ENCODE results near the gene CGB7. TPM values are rescaled to one million over a fixed set of nuclear protein-coding genes. Genes with fewer than 3 reads are reported as not detected.

The CGB7 gene
- total and polyA plus RNA-seq, 2 donors (not counting 3 experiments of a cell fraction or from before 2014, with no cell fraction given) = 0.41 to 0.42 TPM

DNA sequence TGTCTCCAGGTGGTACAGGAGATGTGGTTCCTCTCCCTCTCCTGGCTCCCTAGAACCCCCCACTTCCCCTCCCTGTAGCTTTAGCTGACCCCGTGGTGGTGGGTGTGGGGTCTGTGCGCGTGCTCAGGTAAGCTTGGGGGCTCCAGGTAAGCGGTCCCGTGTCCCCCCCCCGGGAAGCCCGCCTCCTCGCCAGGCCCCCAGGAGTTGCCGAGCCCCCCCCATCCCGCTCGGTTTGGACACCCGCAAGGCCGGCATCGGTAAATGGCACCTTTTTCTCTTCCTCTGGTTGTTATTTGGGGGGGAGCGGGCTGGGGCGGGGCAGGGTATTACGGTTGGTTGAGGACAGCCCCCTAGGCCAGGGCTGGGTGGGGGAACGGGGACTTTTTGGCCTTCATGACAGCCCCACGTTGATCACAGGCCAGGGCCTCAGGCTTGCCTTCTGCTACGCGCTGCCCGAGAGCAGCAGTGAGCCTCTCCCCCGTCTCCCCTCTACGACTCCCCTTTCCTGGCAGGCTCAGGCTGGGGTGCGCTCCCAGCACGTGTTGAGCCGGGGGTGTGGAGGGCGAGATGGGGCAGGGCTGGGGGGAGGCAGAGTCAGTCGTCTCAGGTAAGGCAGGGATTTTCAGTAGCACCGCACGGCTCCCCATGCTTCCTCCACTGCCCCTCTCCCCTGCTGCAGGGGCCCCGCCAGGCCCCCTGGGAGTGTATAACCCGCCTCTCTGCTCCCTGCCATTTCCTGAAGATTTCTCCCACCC lies 46.0 kb upstream of the CGB7 start:
- peaks cover 31 to 71% of the 10 kb centered on the region in 2 experiments for H3K36me3 ChIP-seq (ENCODE audit: control insufficient read depth in 2 of 2, extremely low read depth in 1 of 2, insufficient read depth in 2 of 2, low read length in 2 of 2)
- dilution Hi-C loops (cut with MboI; ENCODE audit: extremely low pct_ligation_motif_present, low sequenced_read_pairs) = no loop called here
- BruUV-seq (replicated peaks) = no TSS peak
- H3K9ac ChIP-seq (replicated peaks; ENCODE audit: extremely low read depth, insufficient read depth, low read length) = no peak overlapping the region
- FAIRE-seq = no peak
- no peak overlapping the region for H3K4me3 ChIP-seq (replicated peaks in 1 of 3; ENCODE audit: insufficient read depth in 1 of 3, low read depth in 1 of 3, low read length in 3 of 3)
- CTCF ChIA-PET = interaction anchor here (1.3 kb wide), 1 partner anchor 105 kb away, joined by 3 read pairs; no protein-coding TSS in a partner anchor
- no peaks in the 10 kb centered on the region for H3K9me3 ChIP-seq (replicated peaks; ENCODE audit: control insufficient read depth, insufficient read depth, low read length)
- intact Hi-C loops (cut with micrococcal nuclease) = no loop called here
- no peaks in the 10 kb centered on the region for H3K4me1 ChIP-seq (ENCODE audit: control insufficient read depth, extremely low read depth, insufficient read depth, low read length)
- DNase-seq (ENCODE audit: low read depth, low spot score) = no peak
- H3K27me3 ChIP-seq (ENCODE audit: control insufficient read depth in 2 of 2, insufficient read depth in 2 of 2, low read length in 2 of 2) = no peaks in the 10 kb centered on the region
- POLR2A ChIA-PET = no interaction called here
- no peak overlapping the region for H3K4me2 ChIP-seq (ENCODE audit: insufficient read depth, low read length)
- H3K9me1 ChIP-seq (replicated peaks; ENCODE audit: control insufficient read depth, extremely low read depth, insufficient read depth, low read length) = no peaks in the 10 kb centered on the region
- peaks cover 12% of the 10 kb centered on the region for H3K79me2 ChIP-seq (ENCODE audit: control insufficient read depth, insufficient read depth, low read length)
- no peak overlapping the region for H2AFZ ChIP-seq (ENCODE audit: low read depth, low read length)
- H4K20me1 ChIP-seq (replicated peaks; ENCODE audit: control insufficient read depth, extremely low read depth, insufficient read depth, low read length) = no peaks in the 10 kb centered on the region
- TF ChIP-seq, protein P1, sequence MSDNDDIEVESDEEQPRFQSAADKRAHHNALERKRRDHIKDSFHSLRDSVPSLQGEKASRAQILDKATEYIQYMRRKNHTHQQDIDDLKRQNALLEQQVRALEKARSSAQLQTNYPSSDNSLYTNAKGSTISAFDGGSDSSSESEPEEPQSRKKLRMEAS (IDR thresholded peaks at IDR 0.05; ENCODE audit: insufficient read depth, insufficient read length) = no peak
- H3K27ac ChIP-seq (ENCODE audit: insufficient read depth, low read depth, low read length) = no peak overlapping the region

DNA sequence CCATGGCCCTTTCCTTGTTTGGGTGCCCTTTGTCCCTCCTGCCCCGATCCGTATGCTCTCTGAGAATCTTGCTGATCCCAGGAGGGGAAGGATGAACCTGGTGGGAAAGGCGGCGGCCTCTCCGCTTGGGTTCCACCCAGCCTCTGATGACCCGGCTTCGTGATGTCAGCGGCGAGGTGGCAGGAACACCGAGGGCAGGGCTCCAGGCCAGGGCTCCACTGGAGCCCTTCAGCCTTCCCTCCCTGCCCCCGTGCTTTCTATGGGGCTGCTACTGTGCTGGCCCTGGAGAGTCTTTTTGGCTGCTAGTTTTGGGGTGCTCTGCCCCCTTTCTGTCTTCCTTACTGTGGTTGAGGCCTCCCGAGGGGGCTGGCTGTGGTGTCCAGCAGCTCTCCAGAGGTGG lies 44.8 kb upstream of the CGB7 start:
- Histone ChIP-seq H3K27ac (ENCODE audit: insufficient read depth, low read depth, low read length) (no peak overlapping the region), H3K9me1 (replicated peaks; ENCODE audit: control insufficient read depth, extremely low read depth, insufficient read depth, low read length) (no peaks in the 10 kb centered on the region), H3K4me2 (ENCODE audit: insufficient read depth, low read length) (no peak overlapping the region), H2AFZ (ENCODE audit: low read depth, low read length) (no peak overlapping the region), H3K27me3 (ENCODE audit: control insufficient read depth in 2 of 2, insufficient read depth in 2 of 2, low read length in 2 of 2) (no peaks in the 10 kb centered on the region), H4K20me1 (replicated peaks; ENCODE audit: control insufficient read depth, extremely low read depth, insufficient read depth, low read length) (peaks cover 3% of the 10 kb centered on the region), H3K9me3 (replicated peaks; ENCODE audit: control insufficient read depth, insufficient read depth, low read length) (no peaks in the 10 kb centered on the region), H3K4me1 (ENCODE audit: control insufficient read depth, extremely low read depth, insufficient read depth, low read length) (no peaks in the 10 kb centered on the region), H3K4me3 (replicated peaks in 1 of 3; ENCODE audit: insufficient read depth in 1 of 3, low read depth in 1 of 3, low read length in 3 of 3) (no peak overlapping the region), H3K79me2 (ENCODE audit: control insufficient read depth, insufficient read depth, low read length) (peaks cover 19% of the 10 kb centered on the region), H3K36me3 (ENCODE audit: control insufficient read depth in 2 of 2, extremely low read depth in 1 of 2, insufficient read depth in 2 of 2, low read length in 2 of 2) (peaks cover 31 to 68% of the 10 kb centered on the region in 2 experiments), H3K9ac (replicated peaks; ENCODE audit: extremely low read depth, insufficient read depth, low read length) (no peak overlapping the region)
- TF ChIP-seq, protein P1 (IDR thresholded peaks at IDR 0.05; ENCODE audit: insufficient read depth, insufficient read length) = no peak
- TF ChIP-seq JUN (IDR thresholded peaks at IDR 0.05; ENCODE audit: borderline replicate concordance, insufficient read depth, insufficient read length, low read depth) (no peak), POLR2A (IDR thresholded peaks at IDR 0.05; ENCODE audit: low read depth, low read length) (no peak), GATA2 (IDR thresholded peaks at IDR 0.05; ENCODE audit: insufficient read depth, insufficient read length, low read depth, low read length) (no peak), POLR2AphosphoS5 (IDR thresholded peaks at IDR 0.05; ENCODE audit: insufficient read depth, low read depth, low read length) (no peak), FOS (IDR thresholded peaks at IDR 0.05; ENCODE audit: borderline replicate concordance, insufficient read depth, low read length) (no peak), EZH2 (IDR thresholded peaks at IDR 0.05; ENCODE audit: borderline replicate concordance, low read depth, low read length, severe bottlenecking) (no peak), MYC (IDR thresholded peaks at IDR 0.05; ENCODE audit: low read depth, low read length) (no peak)
- TF ChIP-seq, protein P2, sequence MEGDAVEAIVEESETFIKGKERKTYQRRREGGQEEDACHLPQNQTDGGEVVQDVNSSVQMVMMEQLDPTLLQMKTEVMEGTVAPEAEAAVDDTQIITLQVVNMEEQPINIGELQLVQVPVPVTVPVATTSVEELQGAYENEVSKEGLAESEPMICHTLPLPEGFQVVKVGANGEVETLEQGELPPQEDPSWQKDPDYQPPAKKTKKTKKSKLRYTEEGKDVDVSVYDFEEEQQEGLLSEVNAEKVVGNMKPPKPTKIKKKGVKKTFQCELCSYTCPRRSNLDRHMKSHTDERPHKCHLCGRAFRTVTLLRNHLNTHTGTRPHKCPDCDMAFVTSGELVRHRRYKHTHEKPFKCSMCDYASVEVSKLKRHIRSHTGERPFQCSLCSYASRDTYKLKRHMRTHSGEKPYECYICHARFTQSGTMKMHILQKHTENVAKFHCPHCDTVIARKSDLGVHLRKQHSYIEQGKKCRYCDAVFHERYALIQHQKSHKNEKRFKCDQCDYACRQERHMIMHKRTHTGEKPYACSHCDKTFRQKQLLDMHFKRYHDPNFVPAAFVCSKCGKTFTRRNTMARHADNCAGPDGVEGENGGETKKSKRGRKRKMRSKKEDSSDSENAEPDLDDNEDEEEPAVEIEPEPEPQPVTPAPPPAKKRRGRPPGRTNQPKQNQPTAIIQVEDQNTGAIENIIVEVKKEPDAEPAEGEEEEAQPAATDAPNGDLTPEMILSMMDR (IDR thresholded peaks at IDR 0.05; ENCODE audit: extremely low read depth in 1 of 2, insufficient read depth in 1 of 2, low read depth in 1 of 2, low read length in 2 of 2) = no peak
- CTCF ChIA-PET = interaction anchor here (1.3 kb wide), 1 partner anchor 106 kb away, joined by 3 read pairs; no protein-coding TSS in a partner anchor
- no peak for DNase-seq (ENCODE audit: low read depth, low spot score)
- intact Hi-C loops (cut with micrococcal nuclease) = no loop called here
- POLR2A ChIA-PET = no interaction called here
- BruUV-seq (replicated peaks) = no TSS peak
- FAIRE-seq = no peak
- dilution Hi-C loops (cut with MboI; ENCODE audit: extremely low pct_ligation_motif_present, low sequenced_read_pairs) = no loop called here

All from endothelial cell of umbilical vein (primary cell).